Upper lobe of right lung (tissue), 1 donor: Measurements from ENCODE around the gene STAB2. TPM values are rescaled to one million over a fixed set of nuclear protein-coding genes. Genes with fewer than 3 reads are reported as not detected.

Experiments
- ATAC-seq: fragments of 200-7000 bp; cut with Tn5 transposase; one replicate; pipeline ENCODE4 v1.9.1; 2020; ENCODE audit warnings: mild to moderate bottlenecking, moderate library complexity
- DNase-seq: peaks from one replicate; pipeline ENCODE4 v3.0.0-alpha.2; 2020
- H3K27ac ChIP-seq: fragments of 200-600 bp; one replicate; pipeline ENCODE4 v1.8.0; 2022
- H3K27me3 ChIP-seq: fragments of 200-600 bp; one replicate; pipeline ENCODE4 v1.8.0; 2022; ENCODE audit warnings: mild to moderate bottlenecking
- H3K36me3 ChIP-seq: fragments of 200-600 bp; one replicate; pipeline ENCODE4 v1.8.0; 2022
- H3K4me1 ChIP-seq: fragments of 200-600 bp; one replicate; pipeline ENCODE4 v1.8.0; 2022
- H3K4me3 ChIP-seq: fragments of 200-600 bp; one replicate; pipeline ENCODE4 v1.8.0; 2022; ENCODE audit warnings: mild to moderate bottlenecking
- H3K9me3 ChIP-seq: fragments of 200-600 bp; one replicate; pipeline ENCODE4 v1.8.0; 2022
- CTCF ChIP-seq: fragments of 200-600 bp; IDR thresholded peaks from one replicate; pipeline ENCODE4 v1.8.0; 2022; ENCODE audit warnings: antibody characterized with exemption
- intact Hi-C: fragments of 100-400 bp; cut with DNase I; formaldehyde crosslinking; loops from one replicate; pipeline ENCODE4 v1.11.0; 2022
- long read RNA-seq: library from polyadenylated mRNA; unstranded; transcript quantifications from one replicate; pipeline ENCODE4 v2.0.0, GENCODE V29; 2021
- total RNA-seq: library from RNA; stranded (reverse); fragmentation: NEBNext Ultra II Directional; extraction: Animal tissue kit (Norgen Biotek cat#: 25700); gene quantifications from one replicate; pipeline ENCODE4 v1.2.1, GENCODE V29; 2021
- donor health status: DM: no; HTN: yes; CAD: no; lungs with severe emphysema.

The STAB2 gene, protein sequence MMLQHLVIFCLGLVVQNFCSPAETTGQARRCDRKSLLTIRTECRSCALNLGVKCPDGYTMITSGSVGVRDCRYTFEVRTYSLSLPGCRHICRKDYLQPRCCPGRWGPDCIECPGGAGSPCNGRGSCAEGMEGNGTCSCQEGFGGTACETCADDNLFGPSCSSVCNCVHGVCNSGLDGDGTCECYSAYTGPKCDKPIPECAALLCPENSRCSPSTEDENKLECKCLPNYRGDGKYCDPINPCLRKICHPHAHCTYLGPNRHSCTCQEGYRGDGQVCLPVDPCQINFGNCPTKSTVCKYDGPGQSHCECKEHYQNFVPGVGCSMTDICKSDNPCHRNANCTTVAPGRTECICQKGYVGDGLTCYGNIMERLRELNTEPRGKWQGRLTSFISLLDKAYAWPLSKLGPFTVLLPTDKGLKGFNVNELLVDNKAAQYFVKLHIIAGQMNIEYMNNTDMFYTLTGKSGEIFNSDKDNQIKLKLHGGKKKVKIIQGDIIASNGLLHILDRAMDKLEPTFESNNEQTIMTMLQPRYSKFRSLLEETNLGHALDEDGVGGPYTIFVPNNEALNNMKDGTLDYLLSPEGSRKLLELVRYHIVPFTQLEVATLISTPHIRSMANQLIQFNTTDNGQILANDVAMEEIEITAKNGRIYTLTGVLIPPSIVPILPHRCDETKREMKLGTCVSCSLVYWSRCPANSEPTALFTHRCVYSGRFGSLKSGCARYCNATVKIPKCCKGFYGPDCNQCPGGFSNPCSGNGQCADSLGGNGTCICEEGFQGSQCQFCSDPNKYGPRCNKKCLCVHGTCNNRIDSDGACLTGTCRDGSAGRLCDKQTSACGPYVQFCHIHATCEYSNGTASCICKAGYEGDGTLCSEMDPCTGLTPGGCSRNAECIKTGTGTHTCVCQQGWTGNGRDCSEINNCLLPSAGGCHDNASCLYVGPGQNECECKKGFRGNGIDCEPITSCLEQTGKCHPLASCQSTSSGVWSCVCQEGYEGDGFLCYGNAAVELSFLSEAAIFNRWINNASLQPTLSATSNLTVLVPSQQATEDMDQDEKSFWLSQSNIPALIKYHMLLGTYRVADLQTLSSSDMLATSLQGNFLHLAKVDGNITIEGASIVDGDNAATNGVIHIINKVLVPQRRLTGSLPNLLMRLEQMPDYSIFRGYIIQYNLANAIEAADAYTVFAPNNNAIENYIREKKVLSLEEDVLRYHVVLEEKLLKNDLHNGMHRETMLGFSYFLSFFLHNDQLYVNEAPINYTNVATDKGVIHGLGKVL (N-terminal part only)
- 2.6 TPM for total RNA-seq
- long read RNA-seq: 0 reads

DNA sequence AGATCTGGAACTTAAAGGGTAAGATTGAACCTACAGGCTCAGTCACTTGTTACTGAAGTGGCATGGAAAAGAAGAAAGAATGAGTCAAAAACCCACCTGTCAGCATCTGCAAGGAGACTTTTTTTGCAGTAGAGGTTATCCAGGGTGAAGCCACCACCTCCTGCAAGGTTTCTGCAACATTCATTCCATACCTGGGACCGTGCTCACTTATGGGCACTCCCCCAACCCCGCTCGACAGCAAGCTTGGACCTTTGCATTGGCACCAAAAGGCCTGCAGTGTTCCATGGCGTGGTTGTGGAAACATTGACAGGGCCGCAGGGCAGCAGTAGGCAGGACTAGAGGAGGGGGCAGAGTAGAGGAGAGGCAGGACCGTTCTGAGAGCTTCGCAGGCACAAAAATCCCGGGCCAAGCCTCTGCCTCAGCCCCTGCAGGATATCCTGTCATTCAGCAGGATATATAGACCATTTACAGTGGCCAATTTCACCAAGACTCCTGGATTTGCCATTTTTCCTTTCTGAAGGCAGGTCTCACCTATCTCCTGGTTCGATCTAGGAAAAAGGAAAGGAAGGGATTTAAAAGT, at the start of gene STAB2:
Gene STAB2 (plus strand): TSS at position 483 of the 580 bp plus-strand sequence. CDS start 204 bp downstream, outside the sequence.
- Histone ChIP-seq H3K27me3 (peaks cover 5% of the 10 kb centered on the region), H3K9me3 (no peaks in the 10 kb centered on the region), H3K27ac (no peak within 1 kb of the TSS), H3K36me3 (no peaks in the 10 kb centered on the region), H3K4me3 (no peak within 1 kb of the TSS), H3K4me1 (no peaks in the 10 kb centered on the region)
- ATAC-seq (no peak), DNase-seq (no peak)
- TF ChIP-seq CTCF: no peak
- intact Hi-C loops: no loop called here

GRCh38 chr12:103538397-103538796, 48.7 kb upstream of the STAB2 start:
- no peaks in the 10 kb centered on the region for H3K4me1 ChIP-seq
- TF ChIP-seq CTCF: no peak

GRCh38 chr12:103540319-103540718, 46.8 kb upstream of the STAB2 start:
- intact Hi-C loops: no loop called here
- ATAC-seq (no peak), DNase-seq (no peak)
- Histone ChIP-seq H3K4me3 (no peak overlapping the region), H3K36me3 (no peaks in the 10 kb centered on the region), H3K4me1 (no peaks in the 10 kb centered on the region), H3K27ac (no peak overlapping the region), H3K9me3 (no peaks in the 10 kb centered on the region), H3K27me3 (no peaks in the 10 kb centered on the region)
- TF ChIP-seq CTCF: no peak

More at GRCh38 chr12:103538397-103538796, 48.7 kb upstream of the STAB2 start:
- no peaks in the 10 kb centered on the region for H3K27me3 ChIP-seq
- no peak for DNase-seq
- H3K27ac ChIP-seq: no peak overlapping the region
- no peak overlapping the region for H3K4me3 ChIP-seq
- intact Hi-C loops: no loop called here
- no peak for ATAC-seq
- no peaks in the 10 kb centered on the region for H3K36me3 ChIP-seq
- no peaks in the 10 kb centered on the region for H3K9me3 ChIP-seq

DNA sequence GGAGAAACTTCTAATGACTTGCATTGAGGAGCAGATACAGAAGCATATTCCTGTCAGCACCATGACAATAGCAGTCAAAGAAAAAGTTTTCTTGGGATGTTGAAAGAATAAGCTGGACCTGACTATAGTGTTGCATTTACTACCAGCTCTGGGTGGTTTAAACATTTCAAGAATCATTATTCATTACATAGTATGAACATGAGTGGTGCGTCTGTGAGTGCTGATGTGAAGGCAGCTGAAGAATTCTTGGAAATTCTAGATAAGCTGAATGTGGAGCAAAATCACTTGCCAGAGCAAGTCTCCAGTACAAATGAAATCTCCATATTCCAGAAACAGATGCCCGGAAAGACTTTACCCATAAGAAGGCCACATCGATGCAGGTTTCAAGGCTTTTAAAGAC, 45.0 kb upstream of the STAB2 start:
- ATAC-seq (no peak), DNase-seq (no peak)
- Histone ChIP-seq H3K36me3 (no peaks in the 10 kb centered on the region), H3K4me1 (no peaks in the 10 kb centered on the region), H3K4me3 (no peak overlapping the region), H3K27me3 (peaks cover 1% of the 10 kb centered on the region), H3K9me3 (no peaks in the 10 kb centered on the region), H3K27ac (no peak overlapping the region)
- TF ChIP-seq CTCF: no peak
- intact Hi-C loops: no loop called here

GRCh38 chr12:103546959-103547358, 40.1 kb upstream of the STAB2 start:
- Histone ChIP-seq H3K27me3 (peaks cover 4% of the 10 kb centered on the region), H3K9me3 (no peaks in the 10 kb centered on the region), H3K27ac (no peak overlapping the region), H3K36me3 (no peaks in the 10 kb centered on the region), H3K4me3 (no peak overlapping the region), H3K4me1 (no peaks in the 10 kb centered on the region)
- intact Hi-C loops: loop anchor here (5.0 kb wide), 1 partner anchor 600 kb away; no protein-coding TSS in a partner anchor
- no peak for ATAC-seq
- no peak for DNase-seq
- no peak for TF ChIP-seq CTCF
